Neutrophil (primary cell): ENCODE data around the gene ZNF778.

Source experiments
- H3K27ac ChIP-seq: fragments of 200-600 bp; sonication (generic); 2 replicates; pipeline ENCODE4 v1.5.1; 2016; ENCODE audit warnings: mild to moderate bottlenecking, moderate library complexity
- H3K27me3 ChIP-seq: fragments of 200-600 bp; sonication (generic); 2 replicates; pipeline ENCODE4 v1.6.0; 2016; ENCODE audit warnings: mild to moderate bottlenecking
- H3K36me3 ChIP-seq: fragments of 200-600 bp; sonication (generic); 2 replicates; pipeline ENCODE4 v1.5.1; 2017
- H3K4me1 ChIP-seq, 2 experiments: fragments of 200-600 bp in 1 of 2; sonication (generic) in 1 of 2; 1 replicate in 1 of 2; 2 replicates in 1 of 2; pipeline versions ENCODE4 v1.5.1 to v1.6.1; 2013 to 2016; ENCODE audit warnings: low read depth in 1 of 2, low read length in 1 of 2, mild to moderate bottlenecking in 1 of 2, moderate library complexity in 1 of 2; ENCODE audit not compliant: control insufficient read depth in 1 of 2, insufficient read depth in 1 of 2
- H3K4me3 ChIP-seq, 2 experiments: fragments of 200-600 bp in 1 of 2; sonication (generic) in 1 of 2; 1 replicate in 1 of 2; 2 replicates in 1 of 2; pipeline ENCODE4 v1.5.1; 2013 to 2016; ENCODE audit warnings: low read depth in 1 of 2, low read length in 1 of 2, mild to moderate bottlenecking in 1 of 2, moderate library complexity in 1 of 2
- H3K9me3 ChIP-seq: fragments of 200-600 bp; sonication (generic); 2 replicates; pipeline ENCODE4 v1.5.1; 2016
- TF ChIP-seq, protein P1 (sequence below): fragments of 200-600 bp; sonication (generic); IDR thresholded peaks from 2 replicates; pipeline ENCODE4 v1.5.1; 2016; ENCODE audit warnings: antibody characterized with exemption

ZNF778 gene

DNA sequence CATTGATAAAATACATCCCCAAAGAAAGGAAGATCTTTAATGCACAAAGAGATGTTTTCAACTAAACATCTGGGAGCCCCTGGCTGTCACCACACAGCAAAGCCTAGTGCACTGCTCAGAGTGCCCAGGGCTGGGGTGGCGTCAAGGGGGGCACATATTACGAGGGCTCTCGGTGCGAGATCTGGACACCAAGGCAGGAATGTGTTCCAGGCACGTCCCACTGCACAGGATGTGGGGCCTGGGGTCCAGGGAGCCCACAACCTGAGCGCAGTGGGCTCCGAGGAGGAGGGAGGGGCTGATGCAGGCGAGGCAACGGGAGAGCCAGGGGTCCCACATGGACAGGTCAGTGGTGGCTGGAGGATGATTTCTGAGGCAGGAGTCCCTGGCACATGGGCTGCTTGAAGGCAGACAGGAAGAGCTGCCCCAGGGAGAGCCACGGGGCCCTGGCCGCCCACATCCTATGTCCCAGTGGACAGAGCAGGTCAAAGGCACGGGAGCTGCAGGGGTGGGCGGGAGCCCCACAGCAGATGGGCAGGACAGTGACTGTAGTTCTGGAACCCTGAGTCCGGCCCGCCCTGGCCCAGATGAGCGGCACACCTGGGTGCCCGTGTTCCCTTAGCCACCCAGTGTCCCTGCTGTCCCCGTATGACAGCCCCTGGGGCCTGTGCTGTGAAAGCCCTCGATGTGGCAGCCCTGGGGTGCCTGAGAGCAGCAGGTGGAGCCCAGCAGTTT is 56.4 kb downstream of the ZNF778 start:
- H3K27ac ChIP-seq, result no peak overlapping the region
- H3K36me3 ChIP-seq, result peaks cover 98% of the 10 kb centered on the region
- H3K9me3 ChIP-seq, result no peaks in the 10 kb centered on the region
- no peak overlapping the region for H3K4me3 ChIP-seq
- no peaks in the 10 kb centered on the region for H3K4me1 ChIP-seq
- TF ChIP-seq, protein P1, sequence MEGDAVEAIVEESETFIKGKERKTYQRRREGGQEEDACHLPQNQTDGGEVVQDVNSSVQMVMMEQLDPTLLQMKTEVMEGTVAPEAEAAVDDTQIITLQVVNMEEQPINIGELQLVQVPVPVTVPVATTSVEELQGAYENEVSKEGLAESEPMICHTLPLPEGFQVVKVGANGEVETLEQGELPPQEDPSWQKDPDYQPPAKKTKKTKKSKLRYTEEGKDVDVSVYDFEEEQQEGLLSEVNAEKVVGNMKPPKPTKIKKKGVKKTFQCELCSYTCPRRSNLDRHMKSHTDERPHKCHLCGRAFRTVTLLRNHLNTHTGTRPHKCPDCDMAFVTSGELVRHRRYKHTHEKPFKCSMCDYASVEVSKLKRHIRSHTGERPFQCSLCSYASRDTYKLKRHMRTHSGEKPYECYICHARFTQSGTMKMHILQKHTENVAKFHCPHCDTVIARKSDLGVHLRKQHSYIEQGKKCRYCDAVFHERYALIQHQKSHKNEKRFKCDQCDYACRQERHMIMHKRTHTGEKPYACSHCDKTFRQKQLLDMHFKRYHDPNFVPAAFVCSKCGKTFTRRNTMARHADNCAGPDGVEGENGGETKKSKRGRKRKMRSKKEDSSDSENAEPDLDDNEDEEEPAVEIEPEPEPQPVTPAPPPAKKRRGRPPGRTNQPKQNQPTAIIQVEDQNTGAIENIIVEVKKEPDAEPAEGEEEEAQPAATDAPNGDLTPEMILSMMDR, result no peak
- no peaks in the 10 kb centered on the region for H3K27me3 ChIP-seq

DNA sequence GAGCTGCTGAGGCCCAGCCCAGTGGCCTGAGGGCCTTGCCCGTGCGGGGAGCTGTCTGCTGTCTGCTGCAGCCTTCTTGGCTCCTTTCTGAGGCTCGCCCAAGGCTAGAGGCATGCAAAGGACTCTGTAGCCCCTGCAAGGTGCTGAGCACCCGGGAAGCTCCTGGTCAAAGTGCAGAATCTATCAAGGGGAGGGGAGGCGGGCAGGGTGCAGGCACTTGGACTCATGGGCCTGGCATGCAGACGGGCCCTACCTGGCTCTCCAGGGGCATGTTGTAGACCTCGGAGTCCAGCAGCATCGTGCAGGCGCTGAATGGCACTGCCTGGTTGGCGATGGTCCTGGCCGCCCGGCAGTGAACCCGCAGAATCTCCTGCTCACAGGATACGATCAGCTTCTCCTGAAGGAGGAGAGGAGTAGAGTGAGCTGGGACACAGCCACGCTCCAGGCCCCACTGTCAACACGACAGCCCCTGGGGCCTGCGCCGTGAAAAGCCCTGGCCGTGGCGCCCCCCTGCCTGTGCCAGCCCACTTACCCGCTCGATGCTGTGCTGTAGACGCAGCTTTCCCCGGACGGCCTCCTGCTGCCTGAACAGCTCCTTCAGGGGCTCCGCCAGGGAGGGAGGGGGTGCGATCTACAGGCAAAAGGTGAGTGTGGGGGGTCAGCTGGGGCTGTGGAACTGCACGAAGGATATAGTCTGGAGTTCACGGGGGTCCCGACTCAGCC is 57.2 kb downstream of the ZNF778 start:
- no peak overlapping the region for H3K4me3 ChIP-seq
- H3K9me3 ChIP-seq, result no peaks in the 10 kb centered on the region
- H3K36me3 ChIP-seq, result peaks cover 97% of the 10 kb centered on the region
- no peak overlapping the region for H3K27ac ChIP-seq
- H3K4me1 ChIP-seq, result no peaks in the 10 kb centered on the region
- TF ChIP-seq, protein P1, result no peak
- H3K27me3 ChIP-seq, result no peaks in the 10 kb centered on the region

DNA sequence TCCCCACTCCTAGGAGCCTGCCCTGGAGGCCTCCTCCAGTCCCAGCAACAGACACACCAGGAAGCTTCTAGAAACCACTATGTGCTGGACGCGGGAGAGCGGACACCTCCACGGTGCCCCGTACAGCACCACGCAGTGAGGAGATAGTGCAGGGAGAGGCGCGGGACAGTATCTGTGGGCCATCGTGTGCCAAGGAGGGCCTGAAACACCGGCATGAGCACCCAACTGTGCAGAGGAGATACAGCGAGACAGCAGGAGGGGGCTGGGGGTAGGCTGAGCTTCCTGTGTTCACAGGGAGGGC is 57.7 kb downstream of the ZNF778 start:
- TF ChIP-seq, protein P1, result no peak
- Histone ChIP-seq H3K4me3 (no peak overlapping the region), H3K4me1 (no peaks in the 10 kb centered on the region), H3K27me3 (no peaks in the 10 kb centered on the region), H3K27ac (no peak overlapping the region), H3K9me3 (no peaks in the 10 kb centered on the region), H3K36me3 (peaks cover 97% of the 10 kb centered on the region)

DNA sequence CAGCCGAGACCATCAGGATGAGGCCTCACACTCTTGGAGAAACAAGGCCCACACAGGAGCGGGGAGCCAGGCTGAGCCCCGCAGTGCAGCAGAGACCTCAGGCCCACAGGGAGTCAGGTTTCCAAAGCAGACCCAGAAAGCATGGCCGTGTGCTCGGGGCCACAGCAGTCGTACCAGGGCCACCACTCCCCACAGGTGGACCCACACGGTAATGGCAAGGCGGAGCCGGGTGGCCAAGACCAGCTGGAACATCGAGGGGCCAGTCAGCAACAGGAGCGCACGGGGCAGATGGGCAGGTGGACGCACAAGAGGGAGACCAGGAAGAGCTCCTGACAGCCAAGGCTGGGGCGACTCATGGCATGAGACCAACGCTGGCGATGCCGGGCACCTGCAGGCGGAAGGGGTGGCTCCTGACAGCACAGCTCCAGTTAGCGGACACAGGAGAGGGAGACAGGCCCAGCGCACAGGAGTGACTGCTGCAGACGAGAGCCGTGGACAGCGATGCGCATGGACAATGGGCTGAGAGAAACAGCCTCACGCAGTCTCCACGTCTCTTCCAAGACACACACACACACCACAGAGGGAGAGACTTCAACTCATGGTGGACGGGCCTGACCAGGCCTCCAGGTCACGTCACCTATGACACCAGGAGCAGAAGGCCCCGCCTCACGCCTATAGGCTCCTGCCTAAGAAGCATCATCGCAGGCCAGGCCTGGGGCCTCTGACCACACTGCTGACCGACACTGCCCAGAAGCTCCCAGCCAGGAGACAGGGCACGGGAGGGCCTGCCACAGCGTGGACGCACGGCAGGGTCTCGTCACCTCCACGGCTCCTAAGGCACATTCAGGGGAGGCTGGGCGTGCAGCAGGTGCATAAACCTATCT is 58.6 kb downstream of the ZNF778 start:
- Histone ChIP-seq H3K4me1 (no peaks in the 10 kb centered on the region), H3K27ac (no peak overlapping the region)

DNA sequence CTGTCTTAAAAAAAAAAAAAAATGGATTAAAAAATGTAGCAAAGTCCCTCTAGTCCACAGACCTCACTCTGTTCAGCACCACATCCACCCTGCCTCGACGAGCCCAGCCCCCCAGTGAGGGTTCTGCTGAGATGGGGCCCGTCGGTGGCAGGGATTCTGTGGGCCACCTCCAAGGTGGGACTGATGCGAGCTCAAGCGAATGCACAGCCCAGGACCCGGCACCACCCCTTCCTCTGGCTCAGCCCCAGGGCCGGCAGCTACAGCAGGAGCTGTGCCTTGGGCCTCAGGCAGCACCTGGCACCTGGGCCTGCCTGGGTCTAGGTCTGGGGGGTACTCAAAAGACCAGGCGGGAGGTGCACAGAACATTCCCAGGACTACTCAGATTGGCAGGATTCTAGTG is 59.5 kb downstream of the ZNF778 start:
- peaks cover 95% of the 10 kb centered on the region for H3K36me3 ChIP-seq
- H3K9me3 ChIP-seq, result no peaks in the 10 kb centered on the region
- H3K27ac ChIP-seq, result no peak overlapping the region
- TF ChIP-seq, protein P1, result no peak
- no peak overlapping the region for H3K4me3 ChIP-seq
- H3K4me1 ChIP-seq, result no peaks in the 10 kb centered on the region
- H3K27me3 ChIP-seq, result no peaks in the 10 kb centered on the region

More for the DNA sequence above, 58.6 kb downstream of the ZNF778 start:
- Histone ChIP-seq H3K36me3 (peaks cover 97% of the 10 kb centered on the region), H3K4me3 (no peak overlapping the region), H3K9me3 (no peaks in the 10 kb centered on the region), H3K27me3 (no peaks in the 10 kb centered on the region)
- TF ChIP-seq, protein P1, result no peak
